Sigmoid colon (tissue), 7 donors: ENCODE data around the gene DNAAF3. TPM values are rescaled to one million over a fixed set of nuclear protein-coding genes. Genes with fewer than 3 reads are reported as not detected.

Experiments used
- DNase-seq: peaks from one replicate; pipeline ENCODE4 v3.0.0-alpha.2; 2019
- H3K27ac ChIP-seq, 4 donors: fragments of 200-600 bp; sonication (generic); one replicate each; pipeline ENCODE4 v1.5.1; 2016 to 2019; ENCODE audit warnings: mild to moderate bottlenecking in 1 of 4
- H3K27me3 ChIP-seq, 3 donors: fragments of 200-600 bp; sonication (generic); one replicate each; pipeline ENCODE4 v1.5.1; 2019; ENCODE audit warnings: mild to moderate bottlenecking in 1 of 3
- H3K36me3 ChIP-seq, 4 donors: fragments of 200-600 bp; sonication (generic); one replicate each; pipeline ENCODE4 v1.5.1; 2016 to 2019
- H3K4me1 ChIP-seq, 4 donors: fragments of 200-600 bp; sonication (generic); one replicate each; pipeline ENCODE4 v1.5.1; 2017 to 2019
- H3K4me3 ChIP-seq, 4 donors: fragments of 200-600 bp; sonication (generic); one replicate each; pipeline ENCODE4 v1.5.1; 2017 to 2019; ENCODE audit warnings: mild to moderate bottlenecking in 2 of 4, moderate library complexity in 1 of 4
- H3K9me3 ChIP-seq, 4 donors: fragments of 200-600 bp in 3 of 4; sonication (generic) in 3 of 4; one replicate each; pipeline versions ENCODE4 v1.5.1 to v1.6.1; 2013 to 2019
- CTCF ChIP-seq, 4 experiments: fragments of 450-650 bp in 3 of 4; fragments of 200-600 bp in 1 of 4; IDR thresholded peaks; one replicate each; pipeline ENCODE4 v1.5.1; 2016 to 2019; ENCODE audit warnings: antibody characterized with exemption in 4 of 4, mild to moderate bottlenecking in 3 of 4, moderate library complexity in 2 of 4
- EP300 ChIP-seq, 4 donors: sonication (generic); formaldehyde crosslinking; IDR thresholded peaks; one replicate each; pipeline ENCODE4 v1.6.1; 2017; ENCODE audit warnings: antibody characterized with exemption in 4 of 4
- POLR2A ChIP-seq, 2 donors: fragments of 450-650 bp; IDR thresholded peaks; one replicate each; pipeline ENCODE4 v1.6.1; 2016; ENCODE audit warnings: antibody characterized with exemption in 2 of 2, mild to moderate bottlenecking in 2 of 2, moderate library complexity in 2 of 2
- POLR2AphosphoS5 ChIP-seq, 4 donors: sonication (generic); formaldehyde crosslinking; IDR thresholded peaks; one replicate each; pipeline ENCODE4 v1.6.1; 2017; ENCODE audit warnings: antibody characterized with exemption in 4 of 4
- WGBS, 2 donors: extraction: QIAGEN DNeasy Blood & Tissue Kit; methylation state at CpG; one replicate each; pipeline ENCODE4 v1.1.7; 2013; 5-methylcytosine and 5-hydroxymethylcytosine counted together
- intact Hi-C: fragments of 100-400 bp; cut with DNase I; formaldehyde crosslinking; loops from one replicate; pipeline ENCODE4 v1.15.1; 2023
- polyA plus RNA-seq, 3 donors: library from polyadenylated mRNA; stranded (reverse); fragments of 200-250 nt; gene quantifications; one replicate each; pipeline ENCODE4 v1.2.3, GENCODE V29; 2013
- total RNA-seq, 4 donors: library from RNA; depleted of rRNA; stranded (reverse); fragments of >200 nt; gene quantifications; one replicate each; pipeline ENCODE4 v1.1.0, GENCODE V29; 2016
- donor health status: healthy with polysubstance abuse.
- donor health status: Bipolar disorder and iron deficiency.
- donor health status: healthy.

Gene DNAAF3
- total and polyA plus RNA-seq, 7 donors = 1.1 TPM; not detected in 6

- H3K27me3 ChIP-seq = peaks cover 42 to 98% (median 94%) of the 10 kb centered on the region in 3 donors
- no peak overlapping the region for H3K27ac ChIP-seq
- TF ChIP-seq CTCF (IDR thresholded peaks at IDR 0.05) (no peak), POLR2A (IDR thresholded peaks at IDR 0.05) (no peak), POLR2AphosphoS5 (IDR thresholded peaks at IDR 0.05) (no peak), EP300 (IDR thresholded peaks at IDR 0.05) (no peak)
- intact Hi-C loops = no loop called here
- peaks cover 0 to 23% (median 19%) of the 10 kb centered on the region in 4 donors for H3K4me1 ChIP-seq
- H3K36me3 ChIP-seq = no peaks in the 10 kb centered on the region
- no peak overlapping the region for H3K4me3 ChIP-seq
- no peaks in the 10 kb centered on the region for H3K9me3 ChIP-seq
- 55 to 70% methylated on average over 4 of the region's 4 CpGs for WGBS, 2 donors
- DNase-seq = no peak
These were observed 2.7 kb upstream of the DNAAF3 start for GRCh38 chr19:55169136-55169535.

GRCh38 chr19:55165952-55166529, 372 bp downstream of the DNAAF3 start:
- H3K27ac ChIP-seq = peak overlapping the region in 1 of 4 donors; percentile 19
- H3K4me1 ChIP-seq = peaks cover 0 to 14% (median 9%) of the 10 kb centered on the region in 4 donors
- H3K4me3 ChIP-seq = peak overlapping the region; percentile 2 to 45 (median 26)
- peaks cover 45 to 97% (median 94%) of the 10 kb centered on the region in 3 donors for H3K27me3 ChIP-seq
- DNase-seq = peak; percentile 74
- intact Hi-C loops = no loop called here
- H3K9me3 ChIP-seq = no peaks in the 10 kb centered on the region
- TF ChIP-seq POLR2AphosphoS5 (IDR thresholded peaks at IDR 0.05) = no peak
- TF ChIP-seq EP300 (IDR thresholded peaks at IDR 0.05) = no peak
- TF ChIP-seq CTCF (IDR thresholded peaks at IDR 0.05) = peak in 1 of 4 experiments; percentile 7
- no peak for TF ChIP-seq POLR2A (IDR thresholded peaks at IDR 0.05)
- H3K36me3 ChIP-seq = no peaks in the 10 kb centered on the region
- WGBS, 2 donors = 2% methylated on average over 34 of the region's 34 CpGs

GRCh38 chr19:55161571-55162322, 4.7 kb downstream of the DNAAF3 start:
- Histone ChIP-seq H3K4me1 (peaks cover 0 to 12% (median 10%) of the 10 kb centered on the region in 4 donors), H3K27ac (no peak overlapping the region), H3K9me3 (no peaks in the 10 kb centered on the region), H3K27me3 (peaks cover 39 to 97% (median 90%) of the 10 kb centered on the region in 3 donors), H3K36me3 (no peaks in the 10 kb centered on the region), H3K4me3 (no peak overlapping the region)
- TF ChIP-seq EP300 (IDR thresholded peaks at IDR 0.05) = no peak
- no peak for TF ChIP-seq POLR2AphosphoS5 (IDR thresholded peaks at IDR 0.05)
- no peak for TF ChIP-seq CTCF (IDR thresholded peaks at IDR 0.05)
- TF ChIP-seq POLR2A (IDR thresholded peaks at IDR 0.05) = no peak
- DNase-seq = no peak
- 26 to 29% methylated on average over 61 of the region's 61 CpGs for WGBS, 2 donors
- intact Hi-C loops = no loop called here

GRCh38 chr19:55160986-55161365, 5.4 kb downstream of the DNAAF3 start:
- TF ChIP-seq CTCF (IDR thresholded peaks at IDR 0.05) = no peak
- TF ChIP-seq POLR2AphosphoS5 (IDR thresholded peaks at IDR 0.05) = no peak
- no peak for TF ChIP-seq POLR2A (IDR thresholded peaks at IDR 0.05)
- TF ChIP-seq EP300 (IDR thresholded peaks at IDR 0.05) = no peak
- WGBS, 2 donors = 22 to 43% methylated on average over 32 of the region's 32 CpGs
- no peak overlapping the region for H3K4me3 ChIP-seq
- no peak for DNase-seq
- no peaks in the 10 kb centered on the region for H3K9me3 ChIP-seq
- intact Hi-C loops = no loop called here
- H3K27me3 ChIP-seq = peaks cover 37 to 97% (median 90%) of the 10 kb centered on the region in 3 donors
- H3K27ac ChIP-seq = no peak overlapping the region
- H3K4me1 ChIP-seq = peaks cover 0 to 16% (median 6%) of the 10 kb centered on the region in 4 donors
- H3K36me3 ChIP-seq = no peaks in the 10 kb centered on the region
